A549 (cell line): ENCODE measurements around the gene SDF4.

Source experiments
- BHLHE40 ChIP-seq: IDR thresholded peaks from 2 replicates; pipeline ENCODE4 v1.6.1; 2012; ENCODE audit warnings: low read depth, low read length, inconsistent platforms
- CTCF ChIP-seq: fragments of >200 bp; sonication (Bioruptor Twin); formaldehyde crosslinking; IDR thresholded peaks from 3 replicates; pipeline ENCODE4 v1.5.1; 2016

- no peak for TF ChIP-seq CTCF
- TF ChIP-seq BHLHE40 = no peak
Measured at GRCh38 chr1:1215080-1215676, 16.6 kb downstream of the SDF4 start.
